ENCODE results near the gene MAPK4.

- no peak for TF ChIP-seq CTCF (IDR thresholded peaks at IDR 0.05)
- TF ChIP-seq POLR2A (IDR thresholded peaks at IDR 0.05): no peak
Observed at GRCh38 chr18:50602466-50602865, 42.6 kb downstream of the MAPK4 start.

Data from esophagus squamous epithelium (tissue), 4 donors.